ENCODE results near the gene NUDT19.

DNA sequence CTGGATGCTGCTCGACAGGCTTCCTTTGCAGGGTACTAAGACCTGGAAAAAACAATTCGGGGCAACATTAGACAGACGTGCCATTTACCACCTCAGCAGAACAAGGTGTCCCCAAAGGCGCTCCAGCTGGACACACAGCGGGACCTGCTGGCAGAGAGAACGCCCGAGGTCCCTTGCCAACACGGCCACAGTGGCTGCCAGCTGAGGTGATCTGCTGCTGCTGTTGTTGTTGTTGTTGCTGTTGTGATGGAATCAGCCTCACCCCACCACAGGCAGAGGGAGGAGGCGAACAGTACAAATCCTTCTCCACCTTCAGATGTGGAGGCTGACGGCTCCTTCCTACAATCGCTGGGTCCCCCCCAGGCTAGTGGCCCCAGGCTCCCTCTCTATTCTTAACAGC is 41.9 kb upstream of the NUDT19 start:
- TF ChIP-seq CTCF (IDR thresholded peaks at IDR 0.05) (no peak), POLR2A (IDR thresholded peaks at IDR 0.05) (no peak)
